ENCODE results near the gene VRK3. TPM values are rescaled to one million over a fixed set of nuclear protein-coding genes. Genes with fewer than 3 reads are reported as not detected.
"Not testable (repeated sequence)": the region's sequence is repeated elsewhere in the genome, so short reads cannot be mapped to it uniquely, and the experiment has no call there.

The VRK3 gene
- polyA plus RNA-seq, 1 donor from 2014 or later, result 47.3 TPM

DNA sequence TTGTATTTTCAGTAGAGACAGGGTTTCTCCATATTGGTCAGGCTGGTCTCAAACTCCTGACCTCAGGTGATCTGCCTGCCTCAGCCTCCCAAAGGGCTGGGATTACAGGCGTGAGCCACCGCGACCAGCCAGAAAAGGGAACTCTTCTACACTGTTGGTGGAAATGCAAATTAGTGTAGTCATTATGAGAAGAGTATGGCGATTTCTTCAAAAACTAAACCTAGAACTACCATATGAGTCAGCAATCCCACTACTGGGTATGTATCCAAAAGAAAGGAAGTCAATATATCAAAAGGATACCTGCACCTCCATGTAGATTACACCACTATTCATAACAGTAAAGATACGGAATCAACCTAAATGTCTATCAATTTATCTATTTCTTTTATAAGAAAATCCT is 80.6 kb downstream of the VRK3 start:
- not testable (repeated sequence) for H3K27me3 ChIP-seq (ENCODE audit: insufficient read depth, low read depth, low read length); H3K9ac ChIP-seq (ENCODE audit: low read length); H3K36me3 ChIP-seq (ENCODE audit: insufficient read depth, low read length); H3K9me2 ChIP-seq (ENCODE audit: insufficient read depth, low read length); H3K79me2 ChIP-seq (replicated peaks; ENCODE audit: insufficient read depth, low read length); H3K9me3 ChIP-seq (ENCODE audit: low read length); H4K20me1 ChIP-seq (ENCODE audit: insufficient read depth); H3F3A ChIP-seq (ENCODE audit: insufficient read depth, low read length, poor library complexity, severe bottlenecking); H3K4me3 ChIP-seq (ENCODE audit: low read length); H3K27ac ChIP-seq (ENCODE audit: low read length); H3K4me2 ChIP-seq (ENCODE audit: low read length); H2AFZ ChIP-seq (ENCODE audit: low read depth, low read length)

DNA sequence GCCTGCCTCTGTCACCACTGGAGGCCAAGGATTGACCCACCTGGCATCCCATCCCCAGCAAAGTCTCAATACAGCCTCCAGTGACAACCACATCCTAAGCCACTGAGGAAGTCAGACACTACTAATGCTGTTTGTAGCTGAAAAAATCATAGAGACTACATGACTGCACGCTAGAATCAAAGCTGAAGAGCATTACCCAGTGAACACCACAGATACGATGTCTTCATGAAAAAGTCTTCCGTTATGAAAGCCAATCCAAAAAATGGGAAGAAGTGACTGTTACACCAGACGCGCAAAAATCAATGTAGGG is 84.7 kb downstream of the VRK3 start:
- H3K9ac ChIP-seq (ENCODE audit: low read length), result no peak overlapping the region
- H3K27me3 ChIP-seq (ENCODE audit: insufficient read depth, low read depth, low read length), result no peaks in the 10 kb centered on the region
- H3K36me3 ChIP-seq (ENCODE audit: insufficient read depth, low read length), result no peaks in the 10 kb centered on the region
- H2AFZ ChIP-seq (ENCODE audit: low read depth, low read length), result no peak overlapping the region
- H4K20me1 ChIP-seq (ENCODE audit: insufficient read depth), result no peaks in the 10 kb centered on the region
- H3K79me2 ChIP-seq (replicated peaks; ENCODE audit: insufficient read depth, low read length), result no peaks in the 10 kb centered on the region
- H3F3A ChIP-seq (ENCODE audit: insufficient read depth, low read length, poor library complexity, severe bottlenecking), result no peaks in the 10 kb centered on the region
- no peak overlapping the region for H3K4me3 ChIP-seq (ENCODE audit: low read length)
- H3K9me3 ChIP-seq (ENCODE audit: low read length), result no peaks in the 10 kb centered on the region
- H3K4me2 ChIP-seq (ENCODE audit: low read length), result no peak overlapping the region
- no peaks in the 10 kb centered on the region for H3K9me2 ChIP-seq (ENCODE audit: insufficient read depth, low read length)
- H3K27ac ChIP-seq (ENCODE audit: low read length), result no peak overlapping the region
- TF ChIP-seq TAF1 (IDR thresholded peaks at IDR 0.05; ENCODE audit: low read depth), result no peak
- no peak for TF ChIP-seq MXI1 (conservative IDR thresholded peaks at IDR 0.05; ENCODE audit: poor library complexity, severe bottlenecking)
- no peak for TF ChIP-seq EP300 (conservative IDR thresholded peaks at IDR 0.05; ENCODE audit: poor library complexity, severe bottlenecking)
- no peak for TF ChIP-seq RAD21 (conservative IDR thresholded peaks at IDR 0.05)
- TF ChIP-seq, protein P1, sequence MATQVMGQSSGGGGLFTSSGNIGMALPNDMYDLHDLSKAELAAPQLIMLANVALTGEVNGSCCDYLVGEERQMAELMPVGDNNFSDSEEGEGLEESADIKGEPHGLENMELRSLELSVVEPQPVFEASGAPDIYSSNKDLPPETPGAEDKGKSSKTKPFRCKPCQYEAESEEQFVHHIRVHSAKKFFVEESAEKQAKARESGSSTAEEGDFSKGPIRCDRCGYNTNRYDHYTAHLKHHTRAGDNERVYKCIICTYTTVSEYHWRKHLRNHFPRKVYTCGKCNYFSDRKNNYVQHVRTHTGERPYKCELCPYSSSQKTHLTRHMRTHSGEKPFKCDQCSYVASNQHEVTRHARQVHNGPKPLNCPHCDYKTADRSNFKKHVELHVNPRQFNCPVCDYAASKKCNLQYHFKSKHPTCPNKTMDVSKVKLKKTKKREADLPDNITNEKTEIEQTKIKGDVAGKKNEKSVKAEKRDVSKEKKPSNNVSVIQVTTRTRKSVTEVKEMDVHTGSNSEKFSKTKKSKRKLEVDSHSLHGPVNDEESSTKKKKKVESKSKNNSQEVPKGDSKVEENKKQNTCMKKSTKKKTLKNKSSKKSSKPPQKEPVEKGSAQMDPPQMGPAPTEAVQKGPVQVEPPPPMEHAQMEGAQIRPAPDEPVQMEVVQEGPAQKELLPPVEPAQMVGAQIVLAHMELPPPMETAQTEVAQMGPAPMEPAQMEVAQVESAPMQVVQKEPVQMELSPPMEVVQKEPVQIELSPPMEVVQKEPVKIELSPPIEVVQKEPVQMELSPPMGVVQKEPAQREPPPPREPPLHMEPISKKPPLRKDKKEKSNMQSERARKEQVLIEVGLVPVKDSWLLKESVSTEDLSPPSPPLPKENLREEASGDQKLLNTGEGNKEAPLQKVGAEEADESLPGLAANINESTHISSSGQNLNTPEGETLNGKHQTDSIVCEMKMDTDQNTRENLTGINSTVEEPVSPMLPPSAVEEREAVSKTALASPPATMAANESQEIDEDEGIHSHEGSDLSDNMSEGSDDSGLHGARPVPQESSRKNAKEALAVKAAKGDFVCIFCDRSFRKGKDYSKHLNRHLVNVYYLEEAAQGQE (IDR thresholded peaks at IDR 0.05; ENCODE audit: borderline replicate concordance), result no peak
- no peak for TF ChIP-seq SMC3 (conservative IDR thresholded peaks at IDR 0.05; ENCODE audit: poor library complexity)
- no peak for TF ChIP-seq EZH2 (IDR thresholded peaks at IDR 0.05; ENCODE audit: borderline replicate concordance, insufficient read depth, low read length, poor library complexity, severe bottlenecking)
- TF ChIP-seq POLR2AphosphoS5 (IDR thresholded peaks at IDR 0.05), result no peak
- TF ChIP-seq, protein P2, sequence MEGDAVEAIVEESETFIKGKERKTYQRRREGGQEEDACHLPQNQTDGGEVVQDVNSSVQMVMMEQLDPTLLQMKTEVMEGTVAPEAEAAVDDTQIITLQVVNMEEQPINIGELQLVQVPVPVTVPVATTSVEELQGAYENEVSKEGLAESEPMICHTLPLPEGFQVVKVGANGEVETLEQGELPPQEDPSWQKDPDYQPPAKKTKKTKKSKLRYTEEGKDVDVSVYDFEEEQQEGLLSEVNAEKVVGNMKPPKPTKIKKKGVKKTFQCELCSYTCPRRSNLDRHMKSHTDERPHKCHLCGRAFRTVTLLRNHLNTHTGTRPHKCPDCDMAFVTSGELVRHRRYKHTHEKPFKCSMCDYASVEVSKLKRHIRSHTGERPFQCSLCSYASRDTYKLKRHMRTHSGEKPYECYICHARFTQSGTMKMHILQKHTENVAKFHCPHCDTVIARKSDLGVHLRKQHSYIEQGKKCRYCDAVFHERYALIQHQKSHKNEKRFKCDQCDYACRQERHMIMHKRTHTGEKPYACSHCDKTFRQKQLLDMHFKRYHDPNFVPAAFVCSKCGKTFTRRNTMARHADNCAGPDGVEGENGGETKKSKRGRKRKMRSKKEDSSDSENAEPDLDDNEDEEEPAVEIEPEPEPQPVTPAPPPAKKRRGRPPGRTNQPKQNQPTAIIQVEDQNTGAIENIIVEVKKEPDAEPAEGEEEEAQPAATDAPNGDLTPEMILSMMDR (IDR thresholded peaks at IDR 0.05; ENCODE audit: poor library complexity, severe bottlenecking), result no peak

All from neural cell (in vitro differentiated cells).